ENCODE data around the gene CDYL. TPM values are rescaled to one million over a fixed set of nuclear protein-coding genes. Genes with fewer than 3 reads are reported as not detected.

CDYL gene
- total RNA-seq, 4 donors from 2014 or later: 27.7 to 37.0 (median 33.1) TPM

- no peak for TF ChIP-seq CTCF (IDR thresholded peaks at IDR 0.05; ENCODE audit: low read depth)
These were observed 163.0 kb downstream of the CDYL start for GRCh38 chr6:4939241-4939640.

GRCh38 chr6:4940416-4940815, 164.2 kb downstream of the CDYL start:
- no peak for TF ChIP-seq CTCF (IDR thresholded peaks at IDR 0.05; ENCODE audit: low read depth)

DNA sequence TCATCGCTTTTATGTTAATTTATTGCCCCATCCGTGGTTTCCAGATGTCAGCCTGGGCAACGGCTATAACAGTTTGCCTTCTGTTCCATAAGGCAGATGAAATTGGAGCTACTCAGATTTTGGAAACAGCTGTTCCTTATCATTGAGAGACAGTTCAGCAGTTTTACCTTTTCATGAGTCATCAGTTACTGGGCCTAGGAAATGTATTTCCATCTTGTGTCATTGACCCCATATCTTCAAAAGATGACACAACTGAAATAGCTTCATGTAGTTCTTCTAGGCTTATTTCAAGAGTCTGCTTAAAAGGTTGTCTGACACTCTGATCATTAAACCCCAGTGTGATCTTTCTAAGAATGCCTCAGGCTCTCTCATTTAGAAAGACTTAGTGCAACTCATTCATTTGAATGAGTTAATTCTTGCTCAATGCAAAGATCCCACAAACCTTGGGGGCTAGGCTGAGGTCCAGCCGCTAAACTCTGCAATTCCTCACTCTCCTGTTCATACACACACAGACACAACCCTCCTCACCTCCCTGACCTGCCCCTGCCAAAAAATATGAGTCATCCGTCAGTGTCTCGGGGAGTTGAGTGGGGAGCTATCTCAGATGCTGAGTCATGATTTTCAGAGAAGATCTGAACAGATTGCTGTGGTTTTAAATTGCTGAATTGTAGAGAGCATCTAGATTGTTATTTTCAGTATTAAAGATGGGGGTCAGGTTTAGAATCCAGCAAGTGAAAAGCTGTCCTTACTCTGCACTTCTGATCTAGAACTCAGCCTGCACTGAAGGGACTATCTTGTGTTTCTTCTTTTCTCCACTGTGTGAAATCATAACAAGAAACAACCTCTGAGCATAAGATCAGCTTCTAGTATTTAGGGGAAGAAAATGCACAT, 165.8 kb downstream of the CDYL start:
- TF ChIP-seq CTCF (IDR thresholded peaks at IDR 0.05; ENCODE audit: low read depth): no peak

DNA sequence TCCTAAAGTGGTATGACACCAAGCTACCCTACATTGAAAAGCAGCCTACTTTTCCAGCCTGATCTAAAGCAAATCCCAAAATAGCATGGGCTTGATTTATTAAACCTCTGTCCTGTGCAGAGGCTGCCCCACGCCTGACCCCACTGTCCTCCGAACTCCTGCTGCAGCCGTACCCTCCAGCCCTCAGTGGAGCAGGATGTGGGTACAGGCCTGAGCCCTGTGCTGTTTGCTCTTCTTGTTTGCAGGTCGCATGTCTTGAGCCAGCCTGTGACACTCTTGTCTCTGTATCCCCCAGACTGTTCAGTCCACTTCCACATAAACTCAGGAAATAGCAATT, 166.4 kb downstream of the CDYL start:
- no peak for TF ChIP-seq CTCF (IDR thresholded peaks at IDR 0.05; ENCODE audit: low read depth)

- TF ChIP-seq CTCF (IDR thresholded peaks at IDR 0.05; ENCODE audit: low read depth): no peak
These were observed 167.5 kb downstream of the CDYL start for GRCh38 chr6:4943716-4944115.

DNA sequence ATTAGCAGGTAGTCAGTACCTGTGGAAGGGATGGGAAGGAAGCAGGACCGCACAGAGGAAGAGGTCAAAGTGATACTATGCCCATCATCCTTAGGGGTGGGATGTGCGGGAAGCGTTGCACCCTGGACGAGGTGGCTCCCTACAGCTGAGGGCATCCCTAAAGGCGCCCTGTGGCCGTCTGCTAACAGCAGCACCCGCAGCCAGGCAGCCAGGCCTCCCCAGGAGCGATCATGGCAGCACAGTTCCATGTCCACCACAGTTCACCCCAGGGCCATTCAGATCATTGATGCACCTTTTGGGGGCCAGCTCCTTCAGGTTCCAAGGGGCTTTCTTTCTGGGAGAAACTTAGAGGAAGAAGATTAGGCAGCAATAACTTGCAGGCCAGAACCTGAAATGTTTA, 168.1 kb downstream of the CDYL start:
- no peak for TF ChIP-seq CTCF (IDR thresholded peaks at IDR 0.05; ENCODE audit: low read depth)

- TF ChIP-seq CTCF (IDR thresholded peaks at IDR 0.05; ENCODE audit: low read depth): no peak
These were observed 170.3 kb downstream of the CDYL start for GRCh38 chr6:4946521-4946920.

All from subcutaneous adipose tissue (tissue), 4 donors.